Measurements from ENCODE around the gene MUC12. TPM values are rescaled to one million over a fixed set of nuclear protein-coding genes. Genes with fewer than 3 reads are reported as not detected.

MUC12 gene
- total and polyA plus RNA-seq, 2 of the 8 experiments (the other 6 are each of a cell fraction or from before 2014, with no cell fraction given) = 7.7 to 16.2 TPM

- H3K4me3 ChIP-seq (ENCODE audit: extremely low read depth in 1 of 4, insufficient read depth in 2 of 4, low read depth in 3 of 4, low read length in 4 of 4) = no peak overlapping the region
- H3K23ac ChIP-seq (ENCODE audit: insufficient read length) = no peak overlapping the region
- H3K79me2 ChIP-seq (ENCODE audit: control insufficient read depth in 1 of 2, insufficient read depth in 2 of 2, low read length in 2 of 2) = no peaks in the 10 kb centered on the region
- H2BK20ac ChIP-seq (ENCODE audit: low read length) = no peak overlapping the region
- no peaks in the 10 kb centered on the region for H3K9me3 ChIP-seq (ENCODE audit: insufficient read depth in 2 of 2, low read depth in 1 of 2, low read length in 1 of 2)
- no peak overlapping the region for H4K8ac ChIP-seq (ENCODE audit: extremely low read depth, insufficient read depth, low read length)
- H3K27ac ChIP-seq (ENCODE audit: low read depth, low read length) = no peak overlapping the region
- no peak overlapping the region for H3K9ac ChIP-seq (replicated peaks in 1 of 4; ENCODE audit: extremely low read depth in 1 of 4, low read depth in 3 of 4, low read length in 3 of 4)
- H4K20me1 ChIP-seq (replicated peaks in 1 of 2; ENCODE audit: control insufficient read depth in 1 of 2, insufficient read depth in 2 of 2, low read length in 2 of 2) = no peaks in the 10 kb centered on the region
- H3K56ac ChIP-seq (replicated peaks; ENCODE audit: insufficient read length, low read depth, low read length) = no peak overlapping the region
- no peak overlapping the region for H3K4ac ChIP-seq (replicated peaks; ENCODE audit: insufficient read length, low read depth, low read length)
- H3K36me3 ChIP-seq (ENCODE audit: control insufficient read depth in 2 of 4, insufficient read depth in 4 of 4, low read length in 3 of 4) = no peaks in the 10 kb centered on the region
- H3K18ac ChIP-seq (ENCODE audit: extremely low read depth, low read length) = no peak overlapping the region
- H3K4me2 ChIP-seq (ENCODE audit: insufficient read depth in 1 of 2, low read depth in 2 of 2, low read length in 2 of 2) = no peak overlapping the region
- H3K27me3 ChIP-seq (replicated peaks in 1 of 4; ENCODE audit: control insufficient read depth in 3 of 4, extremely low read depth in 1 of 4, insufficient read depth in 3 of 4, low read length in 3 of 4) = no peaks in the 10 kb centered on the region
- H3K79me1 ChIP-seq (ENCODE audit: low read depth, low read length) = no peaks in the 10 kb centered on the region; the same call in 1 of the 2 replicates
- no peak overlapping the region for H2BK120ac ChIP-seq (replicated peaks; ENCODE audit: low read depth, low read length)
- FAIRE-seq = no peak
- no peak overlapping the region for H2AFZ ChIP-seq (ENCODE audit: low read length)
- H2BK12ac ChIP-seq (ENCODE audit: low read depth, low read length) = no peak overlapping the region
- ChIA-PET CTCF (ENCODE audit: partially characterized antibody) (interaction anchor here (0.6 to 4.5 kb wide), 11 partner anchors 8 to 308 kb away, joined by 3 to 21 read pairs (median 4); partner anchors contain the start of genes MUC3A and SERPINE1), POLR2A (ENCODE audit: partially characterized antibody) (interaction anchor here (0.7 to 1.4 kb wide), 3 partner anchors 17 to 85 kb away, joined by 3 to 7 read pairs (median 3); partner anchors contain the start of gene MUC3A)
- no peaks in the 10 kb centered on the region for H3K4me1 ChIP-seq (replicated peaks in 1 of 4; ENCODE audit: control insufficient read depth in 3 of 4, insufficient read depth in 4 of 4, low read length in 3 of 4)
- H4K91ac ChIP-seq (replicated peaks; ENCODE audit: insufficient read length, low read length) = no peak overlapping the region
- H2BK15ac ChIP-seq (ENCODE audit: low read length) = no peak overlapping the region
- no peak overlapping the region for H2BK5ac ChIP-seq (ENCODE audit: low read depth, low read length)
- no peak overlapping the region for H2AK5ac ChIP-seq (ENCODE audit: low read depth, low read length)
- no peaks in the 10 kb centered on the region for H3K23me2 ChIP-seq (ENCODE audit: low read depth, low read length)
- no peak for DNase-seq (ENCODE audit: low read depth in 1 of 2, low spot score in 2 of 2)
- WGBS, 2 experiments (ENCODE audit: extremely low coverage in 1 of 2, insufficient coverage in 1 of 2, insufficient read length in 1 of 2, insufficient replicate concordance in 2 of 2, low coverage in 1 of 2, low lambda C conversion rate in 2 of 2, missing lambda C conversion rate in 1 of 2) = 69% methylated on average over 3 of the region's 3 CpGs; no CpG with 5 or more reads in 1 of the 2 experiments
- H3K14ac ChIP-seq (ENCODE audit: insufficient read length) = no peak overlapping the region
- no peak overlapping the region for H4K5ac ChIP-seq (ENCODE audit: insufficient read length, low read depth, low read length)
- no peak for TF ChIP-seq HDAC6 (IDR thresholded peaks at IDR 0.05; ENCODE audit: low read depth, low read length)
- no peak for TF ChIP-seq CHD2 (IDR thresholded peaks at IDR 0.05; ENCODE audit: low read length)
- TF ChIP-seq E2F6 (IDR thresholded peaks at IDR 0.05) = no peak
- TF ChIP-seq RXRA (IDR thresholded peaks at IDR 0.05; ENCODE audit: insufficient read depth, low read depth, low read length) = no peak
- no peak for TF ChIP-seq ATF3 (IDR thresholded peaks at IDR 0.05; ENCODE audit: insufficient read depth, low read depth, low read length)
- no peak for TF ChIP-seq GABPA (IDR thresholded peaks at IDR 0.05; ENCODE audit: borderline replicate concordance, insufficient read depth, low read length)
- TF ChIP-seq ZNF274 (IDR thresholded peaks at IDR 0.05; ENCODE audit: borderline replicate concordance, extremely low read depth, low read length) = no peak
- no peak for TF ChIP-seq EP300 (IDR thresholded peaks at IDR 0.05; ENCODE audit: borderline replicate concordance in 1 of 2, low read depth in 2 of 2, low read length in 2 of 2)
- no peak for TF ChIP-seq RBBP5 (IDR thresholded peaks at IDR 0.05; ENCODE audit: borderline replicate concordance, low read depth, low read length)
- no peak for TF ChIP-seq SP1 (IDR thresholded peaks at IDR 0.05; ENCODE audit: low read depth, low read length)
- TF ChIP-seq SRF (IDR thresholded peaks at IDR 0.05; ENCODE audit: low read depth, low read length) = no peak
- TF ChIP-seq NRF1 (IDR thresholded peaks at IDR 0.05; ENCODE audit: low read depth, low read length) = no peak
- no peak for TF ChIP-seq POLR2AphosphoS5 (IDR thresholded peaks at IDR 0.05; ENCODE audit: low read depth, low read length)
Measured at GRCh38 chr7:100975371-100975821, 6.0 kb downstream of the MUC12 start.
